ENCODE data around the gene NMNAT1. TPM values are rescaled to one million over a fixed set of nuclear protein-coding genes. Genes with fewer than 3 reads are reported as not detected.

NMNAT1 gene
- total and polyA plus RNA-seq, 2 of the 8 experiments (the other 6 are each of a cell fraction or from before 2014, with no cell fraction given): 2.0 to 2.5 TPM

- H3K9me3 ChIP-seq (ENCODE audit: insufficient read depth in 2 of 2, low read depth in 1 of 2, low read length in 1 of 2): no peaks in the 10 kb centered on the region
- DNase-seq (ENCODE audit: low read depth in 1 of 2, low spot score in 2 of 2) (peak in 1 of 2 experiments; percentile 62), FAIRE-seq (peak; percentile 13)
- no peaks in the 10 kb centered on the region for H3K23me2 ChIP-seq (ENCODE audit: low read depth, low read length)
- POLR2A ChIA-PET (ENCODE audit: partially characterized antibody): interaction anchor here (1.0 to 1.7 kb wide), 2 partner anchors 18 to 72 kb away, joined by 3 to 6 read pairs; partner anchors contain the start of genes LZIC, NMNAT1 and UBE4B
- H2AK5ac ChIP-seq (ENCODE audit: low read depth, low read length): no peak overlapping the region
- H4K8ac ChIP-seq (ENCODE audit: extremely low read depth, insufficient read depth, low read length): no peak overlapping the region
- peak overlapping the region; percentile 33 for H3K27ac ChIP-seq (ENCODE audit: low read depth, low read length)
- no peak overlapping the region for H3K18ac ChIP-seq (ENCODE audit: extremely low read depth, low read length)
- no peaks in the 10 kb centered on the region for H4K20me1 ChIP-seq (replicated peaks in 1 of 2; ENCODE audit: control insufficient read depth in 1 of 2, insufficient read depth in 2 of 2, low read length in 2 of 2)
- H3K4me2 ChIP-seq (ENCODE audit: insufficient read depth in 1 of 2, low read depth in 2 of 2, low read length in 2 of 2): peak overlapping the region; percentile 4 to 43; a peak in 2 of 4 replicates
- H3K79me2 ChIP-seq (ENCODE audit: control insufficient read depth in 1 of 2, insufficient read depth in 2 of 2, low read length in 2 of 2): no peaks in the 10 kb centered on the region
- H3K14ac ChIP-seq (ENCODE audit: insufficient read length): no peak overlapping the region
- no peak overlapping the region for H4K5ac ChIP-seq (ENCODE audit: insufficient read length, low read depth, low read length)
- no peaks in the 10 kb centered on the region for H3K36me3 ChIP-seq (ENCODE audit: control insufficient read depth in 2 of 4, insufficient read depth in 4 of 4, low read length in 3 of 4)
- H3K27me3 ChIP-seq (replicated peaks in 1 of 4; ENCODE audit: control insufficient read depth in 3 of 4, extremely low read depth in 1 of 4, insufficient read depth in 3 of 4, low read length in 3 of 4): no peaks in the 10 kb centered on the region
- peak; percentile 30; the same call in 1 of the 2 replicates for TF ChIP-seq TAF1 (IDR thresholded peaks at IDR 0.05; ENCODE audit: low read depth, low read length)
- TF ChIP-seq CREB1 (IDR thresholded peaks at IDR 0.05): peak; percentile 39; the same call in 1 of the 2 replicates
- no peak for TF ChIP-seq CTCF (IDR thresholded peaks at IDR 0.05; ENCODE audit: control extremely low read depth in 1 of 3, insufficient read depth in 1 of 3, low read depth in 1 of 3, low read length in 3 of 3)
- TF ChIP-seq HDAC2 (IDR thresholded peaks at IDR 0.05; ENCODE audit: borderline replicate concordance in 1 of 2, low read depth in 2 of 2, low read length in 2 of 2): no peak
- TF ChIP-seq SIN3A (conservative IDR thresholded peaks at IDR 0.05 in 1 of 2, IDR thresholded peaks at IDR 0.05 in 1 of 2; ENCODE audit: low read depth in 1 of 2, low read length in 2 of 2): 0 out of 4 replicates have a peak, but pooled peaks of 1 of the 2 experiments have one; percentile 40
- H3K9ac ChIP-seq (replicated peaks in 1 of 4; ENCODE audit: extremely low read depth in 1 of 4, low read depth in 3 of 4, low read length in 3 of 4): peak overlapping the region in 1 of 4 experiments; percentile 25; a peak in 2 of 7 replicates
- H3K4ac ChIP-seq (replicated peaks; ENCODE audit: insufficient read length, low read depth, low read length): no peak overlapping the region
- no peak overlapping the region for H2BK120ac ChIP-seq (replicated peaks; ENCODE audit: low read depth, low read length)
- peak overlapping the region; percentile 4; the same call in 1 of the 2 replicates for H2BK12ac ChIP-seq (ENCODE audit: low read depth, low read length)
- CTCF ChIA-PET (ENCODE audit: partially characterized antibody): interaction anchor here (0.5 to 2.8 kb wide), 7 partner anchors 9 to 434 kb away, joined by 3 to 16 read pairs (median 4); no protein-coding TSS in a partner anchor
- H3K23ac ChIP-seq (ENCODE audit: insufficient read length): no peak overlapping the region
- no peak overlapping the region for H4K91ac ChIP-seq (replicated peaks; ENCODE audit: insufficient read length, low read length)
- H3K4me1 ChIP-seq (replicated peaks in 1 of 4; ENCODE audit: control insufficient read depth in 3 of 4, insufficient read depth in 4 of 4, low read length in 3 of 4): peaks cover 0 to 9% (median 3%) of the 10 kb centered on the region in 4 experiments; a peak in 4 of 7 replicates
- H2BK5ac ChIP-seq (ENCODE audit: low read depth, low read length): no peak overlapping the region; the same call in 1 of the 2 replicates
- no peak overlapping the region for H2BK20ac ChIP-seq (ENCODE audit: low read length)
- no peak overlapping the region for H3K4me3 ChIP-seq (ENCODE audit: extremely low read depth in 1 of 4, insufficient read depth in 2 of 4, low read depth in 3 of 4, low read length in 4 of 4)
- H3K56ac ChIP-seq (replicated peaks; ENCODE audit: insufficient read length, low read depth, low read length): no peak overlapping the region
- H3K79me1 ChIP-seq (ENCODE audit: low read depth, low read length): no peaks in the 10 kb centered on the region
- H2AFZ ChIP-seq (ENCODE audit: low read length): peak overlapping the region; percentile 13; the same call in 1 of the 2 replicates
- 70% methylated on average over 11 of the region's 12 CpGs; no CpG with 5 or more reads in 1 of the 2 experiments for WGBS, 2 experiments (ENCODE audit: extremely low coverage in 1 of 2, insufficient coverage in 1 of 2, insufficient read length in 1 of 2, insufficient replicate concordance in 2 of 2, low coverage in 1 of 2, low lambda C conversion rate in 2 of 2, missing lambda C conversion rate in 1 of 2)
- no peak overlapping the region; the same call in 1 of the 2 replicates for H2BK15ac ChIP-seq (ENCODE audit: low read length)
These were observed 17.7 kb downstream of the NMNAT1 start for GRCh38 chr1:9960706-9961562.

Data from H1 (cell line).